Thyroid gland (tissue), 4 donors: Measurements from ENCODE around the gene OR10A4.

Source experiments
- POLR2A ChIP-seq, 2 donors: fragments of 450-650 bp; IDR thresholded peaks; one replicate each; pipeline ENCODE4 v1.6.1; 2017; ENCODE audit warnings: antibody characterized with exemption in 2 of 2, mild to moderate bottlenecking in 2 of 2, moderate library complexity in 1 of 2
- TF ChIP-seq, protein P1 (sequence below), 6 experiments: fragments of 200-600 bp in 3 of 6; fragments of 450-650 bp in 3 of 6; sonication (generic) in 3 of 6; IDR thresholded peaks; one replicate each; pipeline ENCODE4 v1.5.1; 2016 to 2019; ENCODE audit warnings: antibody characterized with exemption in 6 of 6, mild to moderate bottlenecking in 2 of 6, inconsistent platforms in 1 of 6, moderate library complexity in 1 of 6

DNA sequence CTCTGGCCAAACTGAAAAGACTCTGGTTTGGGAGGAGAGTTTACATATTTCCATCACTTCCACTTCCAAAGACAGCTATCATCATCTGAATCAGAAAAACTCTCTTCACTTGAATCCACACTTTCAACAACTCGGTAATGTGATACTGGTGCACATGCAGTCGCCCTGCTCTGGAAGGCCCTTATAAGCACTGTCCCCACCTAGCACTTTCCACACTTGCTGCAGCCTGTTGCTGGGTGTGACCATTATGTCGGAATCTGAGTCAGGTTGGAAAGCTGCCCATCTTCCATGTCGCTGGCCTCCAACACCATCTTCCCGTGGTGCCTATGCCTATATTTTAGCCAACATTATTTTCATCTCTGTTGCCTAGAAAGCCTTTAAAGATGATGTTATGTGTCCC, 32.1 kb upstream of the OR10A4 start:
- TF ChIP-seq, protein P1, sequence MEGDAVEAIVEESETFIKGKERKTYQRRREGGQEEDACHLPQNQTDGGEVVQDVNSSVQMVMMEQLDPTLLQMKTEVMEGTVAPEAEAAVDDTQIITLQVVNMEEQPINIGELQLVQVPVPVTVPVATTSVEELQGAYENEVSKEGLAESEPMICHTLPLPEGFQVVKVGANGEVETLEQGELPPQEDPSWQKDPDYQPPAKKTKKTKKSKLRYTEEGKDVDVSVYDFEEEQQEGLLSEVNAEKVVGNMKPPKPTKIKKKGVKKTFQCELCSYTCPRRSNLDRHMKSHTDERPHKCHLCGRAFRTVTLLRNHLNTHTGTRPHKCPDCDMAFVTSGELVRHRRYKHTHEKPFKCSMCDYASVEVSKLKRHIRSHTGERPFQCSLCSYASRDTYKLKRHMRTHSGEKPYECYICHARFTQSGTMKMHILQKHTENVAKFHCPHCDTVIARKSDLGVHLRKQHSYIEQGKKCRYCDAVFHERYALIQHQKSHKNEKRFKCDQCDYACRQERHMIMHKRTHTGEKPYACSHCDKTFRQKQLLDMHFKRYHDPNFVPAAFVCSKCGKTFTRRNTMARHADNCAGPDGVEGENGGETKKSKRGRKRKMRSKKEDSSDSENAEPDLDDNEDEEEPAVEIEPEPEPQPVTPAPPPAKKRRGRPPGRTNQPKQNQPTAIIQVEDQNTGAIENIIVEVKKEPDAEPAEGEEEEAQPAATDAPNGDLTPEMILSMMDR (IDR thresholded peaks at IDR 0.05): no peak
- no peak for TF ChIP-seq POLR2A (IDR thresholded peaks at IDR 0.05)
